ENCODE results near the gene TLE1. TPM values are rescaled to one million over a fixed set of nuclear protein-coding genes. Genes with fewer than 3 reads are reported as not detected.

Gene TLE1
- total RNA-seq, 1 experiment from 2014 or later: 79.3 TPM

GRCh38 chr9:81616141-81616540 is 73.2 kb downstream of the TLE1 start:
- Histone ChIP-seq H4K8ac (replicated peaks; ENCODE audit: insufficient read length, low read depth, low read length) (no peak overlapping the region), H3K23ac (ENCODE audit: insufficient read length, low read depth, low read length) (no peak overlapping the region), H3K27me3 (ENCODE audit: insufficient read depth, low read length) (no peaks in the 10 kb centered on the region), H4K91ac (ENCODE audit: insufficient read length, low read depth, low read length) (no peak overlapping the region), H3K27ac (ENCODE audit: insufficient read length, low read depth, low read length) (no peak overlapping the region), H3K9me3 (ENCODE audit: control insufficient read depth, low read depth, low read length) (no peaks in the 10 kb centered on the region), H2BK120ac (ENCODE audit: low read depth, low read length, poor library complexity, severe bottlenecking) (no peak overlapping the region), H3K23me2 (ENCODE audit: insufficient read length, low read depth, low read length, poor library complexity, severe bottlenecking) (no peaks in the 10 kb centered on the region), H2AFZ (ENCODE audit: low read length) (no peak overlapping the region), H3K79me1 (ENCODE audit: insufficient read depth, low read depth, low read length, poor library complexity, severe bottlenecking) (no peaks in the 10 kb centered on the region), H3K4ac (ENCODE audit: low read depth, low read length) (no peak overlapping the region), H3K56ac (ENCODE audit: insufficient read length, low read depth, low read length) (no peak overlapping the region), H3K14ac (ENCODE audit: insufficient read depth, low read length) (no peak overlapping the region), H2BK5ac (ENCODE audit: insufficient read length, low read length) (no peak overlapping the region), H3K79me2 (ENCODE audit: insufficient read depth, low read length) (no peaks in the 10 kb centered on the region; the same call in 1 of the 2 replicates), H3K4me2 (ENCODE audit: insufficient read depth, insufficient read length, low read length) (no peak overlapping the region), H3T11ph (ENCODE audit: low read length) (no peak overlapping the region), H2BK15ac (ENCODE audit: low read depth, low read length) (no peak overlapping the region), H2BK20ac (ENCODE audit: low read depth, low read length, poor library complexity, severe bottlenecking) (no peak overlapping the region), H4K20me1 (ENCODE audit: control insufficient read depth, insufficient read depth, insufficient read length) (no peaks in the 10 kb centered on the region), H4K5ac (ENCODE audit: insufficient read length, low read depth, low read length) (no peak overlapping the region), H2AK5ac (ENCODE audit: insufficient read length, low read length) (no peak overlapping the region), H3K9ac (ENCODE audit: extremely low read depth, insufficient read length, low read length) (no peak overlapping the region), H2BK12ac (ENCODE audit: insufficient read length, low read depth, low read length) (no peak overlapping the region), H3K18ac (ENCODE audit: insufficient read length, low read depth, low read length) (no peak overlapping the region), H3K4me1 (ENCODE audit: insufficient read depth, low read length) (no peaks in the 10 kb centered on the region)
- Mint-ChIP-seq H3K4me3 (no peak overlapping the region), H3K4me1 (peaks cover 10 to 14% of the 10 kb centered on the region in 2 experiments), H3K27me3 (ENCODE audit: low read depth) (no peaks in the 10 kb centered on the region), H3K27ac (no peak overlapping the region), H3K9me3 (no peaks in the 10 kb centered on the region), H3K36me3 (ENCODE audit: insufficient read depth in 1 of 3, low read depth in 3 of 3) (peaks cover 56 to 85% (median 83%) of the 10 kb centered on the region in 3 experiments; a peak in 6 of 7 replicates)
- DNase-seq: no peak
- no peak for TF ChIP-seq CTCF (conservative IDR thresholded peaks at IDR 0.05)
- no CpG with 5 or more reads among the region's 4 CpGs for WGBS (ENCODE audit: extremely low coverage, insufficient read length, low lambda C conversion rate)
